Immature natural killer cell (primary cell): Measurements from ENCODE around the gene MAN2B2. TPM values are rescaled to one million over a fixed set of nuclear protein-coding genes. Genes with fewer than 3 reads are reported as not detected.
A peak's percentile ranks its signal among the peaks of the same experiment; 100 is the strongest.

ENCODE experiments used
- DNase-seq, 3 donors: peaks; one replicate each; pipeline ENCODE4 v3.0.0; 2022; ENCODE audit warnings: mixed read lengths in 1 of 3
- H3K27ac Mint-ChIP-seq, 6 donors: one replicate each; pipeline ENCODE4 v1.8.0; 2020; ENCODE audit warnings: mixed read lengths in 6 of 6, mild to moderate bottlenecking in 5 of 6, inconsistent platforms in 4 of 6, moderate library complexity in 3 of 6
- H3K27me3 Mint-ChIP-seq, 3 donors: one replicate each; pipeline ENCODE4 v1.8.0; 2020 to 2021; ENCODE audit warnings: low read depth in 3 of 3, mild to moderate bottlenecking in 3 of 3, mixed read lengths in 3 of 3, moderate library complexity in 3 of 3, inconsistent platforms in 1 of 3
- H3K36me3 Mint-ChIP-seq, 3 donors: one replicate each; pipeline ENCODE4 v1.8.0; 2020; ENCODE audit warnings: mixed read lengths in 3 of 3, inconsistent platforms in 2 of 3, mild to moderate bottlenecking in 2 of 3
- H3K4me1 Mint-ChIP-seq, 2 donors: one replicate each; pipeline ENCODE4 v1.8.0; 2020; ENCODE audit warnings: inconsistent platforms in 2 of 2, mild to moderate bottlenecking in 2 of 2, mixed read lengths in 2 of 2, moderate library complexity in 1 of 2
- H3K4me3 Mint-ChIP-seq, 5 donors: one replicate each; pipeline ENCODE4 v1.8.0; 2020; ENCODE audit warnings: mild to moderate bottlenecking in 5 of 5, mixed read lengths in 5 of 5, inconsistent platforms in 3 of 5, moderate library complexity in 3 of 5
- H3K9me3 Mint-ChIP-seq, 6 donors: one replicate each; pipeline ENCODE4 v1.8.0; 2020; ENCODE audit warnings: mild to moderate bottlenecking in 6 of 6, mixed read lengths in 6 of 6, inconsistent platforms in 4 of 6, moderate library complexity in 3 of 6
- polyA plus RNA-seq, 3 donors: library from polyadenylated mRNA; unstranded; fragments of 300-500 nt; fragmentation: Illumina TruSeq; gene quantifications; one replicate each; pipeline ENCODE4 v1.2.3, GENCODE V29; 2021

The MAN2B2 gene
- polyA plus RNA-seq, 3 donors from 2014 or later, result 12.9 to 34.9 (median 15.3) TPM

- H3K4me1 Mint-ChIP-seq, result no peaks in the 10 kb centered on the region
- no peaks in the 10 kb centered on the region for H3K9me3 Mint-ChIP-seq
- H3K27me3 Mint-ChIP-seq, result peaks cover 0 to 2% (median 0%) of the 10 kb centered on the region in 3 donors
- H3K27ac Mint-ChIP-seq, result no peak overlapping the region
- H3K36me3 Mint-ChIP-seq, result peaks cover 4 to 10% (median 9%) of the 10 kb centered on the region in 3 donors
- no peak for DNase-seq
- H3K4me3 Mint-ChIP-seq, result no peak overlapping the region
Measured at GRCh38 chr4:6596948-6597347, 22.0 kb downstream of the MAN2B2 start.

GRCh38 chr4:6598127-6598526 is 23.1 kb downstream of the MAN2B2 start:
- no peaks in the 10 kb centered on the region for H3K4me1 Mint-ChIP-seq
- DNase-seq, result no peak
- H3K9me3 Mint-ChIP-seq, result no peaks in the 10 kb centered on the region
- H3K36me3 Mint-ChIP-seq, result peaks cover 4 to 20% (median 10%) of the 10 kb centered on the region in 3 donors
- H3K4me3 Mint-ChIP-seq, result no peak overlapping the region
- H3K27ac Mint-ChIP-seq, result no peak overlapping the region
- no peaks in the 10 kb centered on the region for H3K27me3 Mint-ChIP-seq

- H3K9me3 Mint-ChIP-seq, result no peaks in the 10 kb centered on the region
- H3K27ac Mint-ChIP-seq, result no peak overlapping the region
- DNase-seq, result no peak
- H3K36me3 Mint-ChIP-seq, result peaks cover 4 to 23% (median 14%) of the 10 kb centered on the region in 3 donors
- H3K27me3 Mint-ChIP-seq, result no peaks in the 10 kb centered on the region
- no peaks in the 10 kb centered on the region for H3K4me1 Mint-ChIP-seq
- H3K4me3 Mint-ChIP-seq, result no peak overlapping the region
Measured at GRCh38 chr4:6598641-6599040, 23.7 kb downstream of the MAN2B2 start.

GRCh38 chr4:6601661-6602250 is 26.8 kb downstream of the MAN2B2 start:
- DNase-seq, result no peak
- Mint-ChIP-seq H3K36me3 (peaks cover 17 to 47% (median 32%) of the 10 kb centered on the region in 3 donors), H3K9me3 (peaks cover 0 to 5% (median 0%) of the 10 kb centered on the region in 6 donors), H3K4me1 (no peaks in the 10 kb centered on the region), H3K27ac (no peak overlapping the region), H3K4me3 (no peak overlapping the region), H3K27me3 (no peaks in the 10 kb centered on the region)

- Mint-ChIP-seq H3K36me3 (peaks cover 22 to 52% (median 38%) of the 10 kb centered on the region in 3 donors), H3K27ac (no peak overlapping the region), H3K4me1 (no peaks in the 10 kb centered on the region), H3K27me3 (no peaks in the 10 kb centered on the region), H3K4me3 (no peak overlapping the region), H3K9me3 (peaks cover 0 to 5% (median 0%) of the 10 kb centered on the region in 6 donors)
- no peak for DNase-seq
Measured at GRCh38 chr4:6602289-6602688, 27.3 kb downstream of the MAN2B2 start.

- Mint-ChIP-seq H3K36me3 (peaks cover 29 to 60% (median 46%) of the 10 kb centered on the region in 3 donors), H3K27me3 (no peaks in the 10 kb centered on the region), H3K4me3 (no peak overlapping the region), H3K9me3 (peaks cover 0 to 5% (median 0%) of the 10 kb centered on the region in 6 donors), H3K27ac (no peak overlapping the region), H3K4me1 (peaks cover 0 to 7% of the 10 kb centered on the region in 2 donors)
- no peak for DNase-seq
Measured at GRCh38 chr4:6603128-6603527, 28.1 kb downstream of the MAN2B2 start.

- H3K9me3 Mint-ChIP-seq, result peaks cover 0 to 5% (median 0%) of the 10 kb centered on the region in 6 donors
- no peak for DNase-seq
- no peak overlapping the region for H3K27ac Mint-ChIP-seq
- H3K27me3 Mint-ChIP-seq, result peaks cover 0 to 2% (median 0%) of the 10 kb centered on the region in 3 donors
- H3K4me1 Mint-ChIP-seq, result peaks cover 8 to 21% of the 10 kb centered on the region in 2 donors
- H3K36me3 Mint-ChIP-seq, result peaks cover 30 to 71% (median 55%) of the 10 kb centered on the region in 3 donors
- H3K4me3 Mint-ChIP-seq, result no peak overlapping the region
Measured at GRCh38 chr4:6605114-6605513, 30.1 kb downstream of the MAN2B2 start.

GRCh38 chr4:6605605-6606004 is 30.6 kb downstream of the MAN2B2 start:
- no peak for DNase-seq
- Mint-ChIP-seq H3K9me3 (peaks cover 0 to 5% (median 0%) of the 10 kb centered on the region in 6 donors), H3K27me3 (peaks cover 0 to 2% (median 0%) of the 10 kb centered on the region in 3 donors), H3K4me1 (peaks cover 8 to 21% of the 10 kb centered on the region in 2 donors), H3K4me3 (no peak overlapping the region), H3K36me3 (peaks cover 30 to 71% (median 55%) of the 10 kb centered on the region in 3 donors), H3K27ac (no peak overlapping the region)

- Mint-ChIP-seq H3K4me1 (peaks cover 8 to 21% of the 10 kb centered on the region in 2 donors), H3K9me3 (peaks cover 0 to 5% (median 0%) of the 10 kb centered on the region in 6 donors), H3K4me3 (no peak overlapping the region), H3K27ac (no peak overlapping the region), H3K27me3 (peaks cover 0 to 2% (median 0%) of the 10 kb centered on the region in 3 donors), H3K36me3 (peaks cover 34 to 73% (median 58%) of the 10 kb centered on the region in 3 donors)
- DNase-seq, result no peak
Measured at GRCh38 chr4:6606465-6607235, 31.7 kb downstream of the MAN2B2 start.

GRCh38 chr4:6607368-6608055 is 32.5 kb downstream of the MAN2B2 start:
- peaks cover 8 to 21% of the 10 kb centered on the region in 2 donors for H3K4me1 Mint-ChIP-seq
- peaks cover 0 to 2% (median 0%) of the 10 kb centered on the region in 3 donors for H3K27me3 Mint-ChIP-seq
- no peak for DNase-seq
- H3K9me3 Mint-ChIP-seq, result peaks cover 0 to 5% (median 0%) of the 10 kb centered on the region in 6 donors
- H3K27ac Mint-ChIP-seq, result no peak overlapping the region
- H3K4me3 Mint-ChIP-seq, result no peak overlapping the region
- H3K36me3 Mint-ChIP-seq, result peaks cover 39 to 75% (median 64%) of the 10 kb centered on the region in 3 donors

- H3K27me3 Mint-ChIP-seq, result peaks cover 0 to 4% (median 0%) of the 10 kb centered on the region in 3 donors
- peak overlapping the region in 1 of 6 donors; percentile 44 for H3K27ac Mint-ChIP-seq
- peak; percentile 32 to 44 (median 44) for DNase-seq
- H3K36me3 Mint-ChIP-seq, result peaks cover 39 to 67% (median 59%) of the 10 kb centered on the region in 3 donors
- peaks cover 0 to 5% (median 0%) of the 10 kb centered on the region in 6 donors for H3K9me3 Mint-ChIP-seq
- peaks cover 8 to 21% of the 10 kb centered on the region in 2 donors for H3K4me1 Mint-ChIP-seq
- peak overlapping the region in 2 of 5 donors; percentile 40 to 44 for H3K4me3 Mint-ChIP-seq
Measured at GRCh38 chr4:6608758-6609414, 33.9 kb downstream of the MAN2B2 start.

- Mint-ChIP-seq H3K27me3 (peaks cover 0 to 4% (median 0%) of the 10 kb centered on the region in 3 donors), H3K36me3 (peaks cover 37 to 64% (median 54%) of the 10 kb centered on the region in 3 donors), H3K9me3 (peaks cover 0 to 5% (median 0%) of the 10 kb centered on the region in 6 donors), H3K4me3 (peak overlapping the region in 2 of 5 donors; percentile 40 to 44), H3K4me1 (peaks cover 8 to 21% of the 10 kb centered on the region in 2 donors), H3K27ac (peak overlapping the region in 1 of 6 donors; percentile 44)
- DNase-seq, result no peak
Measured at GRCh38 chr4:6609415-6610079, 34.6 kb downstream of the MAN2B2 start.
